HG02678 (cell line): ENCODE data around the gene ADPRHL1.
"Not testable (repeated sequence)": the region's sequence is repeated elsewhere in the genome, so short reads cannot be mapped to it uniquely, and the experiment has no call there.

Experiments
- ATAC-seq: cut with Tn5 transposase; IDR thresholded peaks from one replicate; pipeline ENCODE4 v1.9.1; 2021; ENCODE audit warnings: mild to moderate bottlenecking, moderate library complexity; ENCODE audit not compliant: unreplicated experiment

The ADPRHL1 gene

GRCh38 chr13:113479179-113479578 is 25.9 kb upstream of the ADPRHL1 start:
- no peak for ATAC-seq

GRCh38 chr13:113477724-113478123 is 24.4 kb upstream of the ADPRHL1 start:
- no peak for ATAC-seq

- no peak for ATAC-seq
Observed at GRCh38 chr13:113476811-113477210, 23.5 kb upstream of the ADPRHL1 start.

- no peak for ATAC-seq
Observed at GRCh38 chr13:113475911-113476310, 22.6 kb upstream of the ADPRHL1 start.

GRCh38 chr13:113475280-113475679 is 22.0 kb upstream of the ADPRHL1 start:
- ATAC-seq = no peak

- ATAC-seq = no peak
Observed at GRCh38 chr13:113474179-113474578, 20.9 kb upstream of the ADPRHL1 start.

GRCh38 chr13:113472355-113473025 is 19.2 kb upstream of the ADPRHL1 start:
- no peak for ATAC-seq

GRCh38 chr13:113471844-113472243 is 18.6 kb upstream of the ADPRHL1 start:
- no peak for ATAC-seq

- ATAC-seq = not testable (repeated sequence)
Observed at GRCh38 chr13:113470635-113471163, 17.4 kb upstream of the ADPRHL1 start.

GRCh38 chr13:113470073-113470472 is 16.8 kb upstream of the ADPRHL1 start:
- no peak for ATAC-seq

- no peak for ATAC-seq
Observed at GRCh38 chr13:113469582-113469981, 16.3 kb upstream of the ADPRHL1 start.

- no peak for ATAC-seq
Observed at GRCh38 chr13:113468472-113469201, 15.3 kb upstream of the ADPRHL1 start.

GRCh38 chr13:113468029-113468428 is 14.7 kb upstream of the ADPRHL1 start:
- no peak for ATAC-seq

- no peak for ATAC-seq
Observed at GRCh38 chr13:113466383-113466782, 13.1 kb upstream of the ADPRHL1 start.

GRCh38 chr13:113465300-113465699 is 12.0 kb upstream of the ADPRHL1 start:
- ATAC-seq = no peak

- no peak for ATAC-seq
Observed at GRCh38 chr13:113464476-113464875, 11.2 kb upstream of the ADPRHL1 start.

GRCh38 chr13:113461022-113461751 is 7.9 kb upstream of the ADPRHL1 start:
- no peak for ATAC-seq

GRCh38 chr13:113460599-113460998 is 7.3 kb upstream of the ADPRHL1 start:
- ATAC-seq = no peak

GRCh38 chr13:113460064-113460555 is 6.8 kb upstream of the ADPRHL1 start:
- ATAC-seq = no peak

GRCh38 chr13:113458253-113459065 is 5.2 kb upstream of the ADPRHL1 start:
- no peak for ATAC-seq

GRCh38 chr13:113457510-113457909 is 4.2 kb upstream of the ADPRHL1 start:
- ATAC-seq = no peak
